Activated CD4-positive, alpha-beta T cell treated with anti-CD3 and anti-CD28 coated beads for 36 hours (primary cell): ENCODE results near the gene CADM2. TPM values are rescaled to one million over a fixed set of nuclear protein-coding genes. Genes with fewer than 3 reads are reported as not detected.

Experiments used
- ATAC-seq: fragments of 200-7000 bp; cut with Tn5 transposase; one replicate; pipeline ENCODE4 v1.10.0; 2021; ENCODE audit warnings: mild to moderate bottlenecking, moderate library complexity
- CTCF ChIA-PET: fragments of 350-600 bp; sonication (Branson Sonifier 250); formaldehyde crosslinking; loops from one replicate; lab custom pipeline; 2021; ENCODE audit warnings: antibody characterized with exemption; lab: Charles Lee
- POLR2A ChIA-PET: fragments of 350-600 bp; sonication (Branson Sonifier 250); formaldehyde crosslinking; loops from one replicate; lab custom pipeline; 2021; ENCODE audit warnings: antibody characterized with exemption, inconsistent platforms; lab: Charles Lee
- DNase-seq: peaks from one replicate; pipeline ENCODE4 v3.0.0-alpha.2; 2020
- H3K27ac Mint-ChIP-seq: one replicate; pipeline ENCODE4 v1.8.0; 2021; ENCODE audit warnings: mixed read lengths
- H3K27me3 Mint-ChIP-seq: one replicate; pipeline ENCODE4 v1.8.0; 2021; ENCODE audit warnings: mixed read lengths
- H3K36me3 Mint-ChIP-seq: one replicate; pipeline ENCODE4 v1.8.0; 2021; ENCODE audit warnings: low read depth, mixed read lengths
- H3K4me1 Mint-ChIP-seq: one replicate; pipeline ENCODE4 v1.8.0; 2021; ENCODE audit warnings: mixed read lengths
- H3K4me3 Mint-ChIP-seq: one replicate; pipeline ENCODE4 v1.8.0; 2021; ENCODE audit warnings: mild to moderate bottlenecking, moderate library complexity, mixed read lengths
- H3K9me3 Mint-ChIP-seq: one replicate; pipeline ENCODE4 v1.8.0; 2021; ENCODE audit warnings: low read depth, mixed read lengths
- intact Hi-C, 2 experiments: fragments of 100-400 bp; cut with DNase I in 1 of 2; cut with micrococcal nuclease in 1 of 2; formaldehyde crosslinking; loops; one replicate each; pipeline versions ENCODE4 v1.14.2 to v1.15.1; 2022 to 2024; cut with DNase I, micrococcal nuclease
- total RNA-seq, 2 experiments: library from RNA; stranded (reverse); gene quantifications; one replicate each; pipeline ENCODE4 v1.2.3, GENCODE V29; 2021

Gene CADM2
- total RNA-seq, 2 experiments from 2014 or later = 0.05 to 0.14 TPM

- H3K9me3 Mint-ChIP-seq = peaks cover 6% of the 10 kb centered on the region
- DNase-seq = no peak
- no peaks in the 10 kb centered on the region for H3K4me1 Mint-ChIP-seq
- ChIA-PET CTCF (no interaction called here), POLR2A (no interaction called here)
- H3K27me3 Mint-ChIP-seq = no peaks in the 10 kb centered on the region
- no peak overlapping the region for H3K4me3 Mint-ChIP-seq
- ATAC-seq = no peak
- intact Hi-C loops = no loop called here
- no peaks in the 10 kb centered on the region for H3K36me3 Mint-ChIP-seq
- H3K27ac Mint-ChIP-seq = no peak overlapping the region
Measured at GRCh38 chr3:85725809-85726208, 767.0 kb downstream of the CADM2 start.

DNA sequence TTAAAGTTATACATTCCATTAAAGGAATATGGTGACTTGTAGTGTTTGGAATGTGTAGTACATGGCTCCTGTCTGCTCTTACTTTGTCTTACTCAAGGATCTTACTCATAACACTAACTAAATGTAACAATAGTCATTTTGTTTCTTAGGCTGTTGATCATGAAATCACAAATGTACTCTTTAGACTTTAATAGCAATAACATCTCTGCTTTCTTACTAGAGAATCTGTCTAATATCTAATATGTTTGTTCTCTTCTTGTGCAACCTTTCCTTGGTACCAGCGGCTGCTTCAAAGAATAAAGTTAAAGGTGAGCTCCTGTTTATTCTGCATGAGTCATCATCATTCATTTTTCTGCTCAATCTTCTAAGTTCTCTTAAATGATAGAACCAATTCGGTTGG lies 767.5 kb downstream of the CADM2 start:
- CTCF ChIA-PET = no interaction called here

GRCh38 chr3:85737846-85738245 lies 779.1 kb downstream of the CADM2 start:
- ATAC-seq = no peak
- no peak overlapping the region for H3K4me3 Mint-ChIP-seq
- DNase-seq = no peak
- H3K4me1 Mint-ChIP-seq = no peaks in the 10 kb centered on the region
- peaks cover 4% of the 10 kb centered on the region for H3K9me3 Mint-ChIP-seq
- ChIA-PET POLR2A (no interaction called here), CTCF (no interaction called here)
- H3K27ac Mint-ChIP-seq = no peak overlapping the region
- H3K27me3 Mint-ChIP-seq = no peaks in the 10 kb centered on the region
- H3K36me3 Mint-ChIP-seq = no peaks in the 10 kb centered on the region
- intact Hi-C loops = no loop called here

More for the DNA sequence above, 767.5 kb downstream of the CADM2 start:
- H3K27me3 Mint-ChIP-seq = no peaks in the 10 kb centered on the region
- no peak overlapping the region for H3K27ac Mint-ChIP-seq
- DNase-seq (no peak), ATAC-seq (no peak)
- H3K4me1 Mint-ChIP-seq = no peaks in the 10 kb centered on the region
- H3K4me3 Mint-ChIP-seq = no peak overlapping the region
- H3K36me3 Mint-ChIP-seq = no peaks in the 10 kb centered on the region
- H3K9me3 Mint-ChIP-seq = peaks cover 5% of the 10 kb centered on the region
- intact Hi-C loops = no loop called here
- POLR2A ChIA-PET = no interaction called here

GRCh38 chr3:85740561-85740960 lies 781.8 kb downstream of the CADM2 start:
- CTCF ChIA-PET = no interaction called here
- no peaks in the 10 kb centered on the region for H3K4me1 Mint-ChIP-seq
- H3K4me3 Mint-ChIP-seq = no peak overlapping the region
- H3K27me3 Mint-ChIP-seq = no peaks in the 10 kb centered on the region
- POLR2A ChIA-PET = no interaction called here
- H3K27ac Mint-ChIP-seq = no peak overlapping the region
- DNase-seq = no peak
- no peaks in the 10 kb centered on the region for H3K36me3 Mint-ChIP-seq
- H3K9me3 Mint-ChIP-seq = peaks cover 6% of the 10 kb centered on the region
- intact Hi-C loops = no loop called here
- no peak for ATAC-seq

- intact Hi-C loops = no loop called here
- ChIA-PET CTCF (no interaction called here), POLR2A (no interaction called here)
- no peak overlapping the region for H3K4me3 Mint-ChIP-seq
- no peak overlapping the region for H3K27ac Mint-ChIP-seq
- H3K27me3 Mint-ChIP-seq = no peaks in the 10 kb centered on the region
- peaks cover 9% of the 10 kb centered on the region for H3K9me3 Mint-ChIP-seq
- no peaks in the 10 kb centered on the region for H3K4me1 Mint-ChIP-seq
- DNase-seq (no peak), ATAC-seq (no peak)
- no peaks in the 10 kb centered on the region for H3K36me3 Mint-ChIP-seq
Measured at GRCh38 chr3:85758442-85758841, 799.7 kb downstream of the CADM2 start.

- H3K4me3 Mint-ChIP-seq = no peak overlapping the region
- CTCF ChIA-PET = no interaction called here
Measured at GRCh38 chr3:85760342-85760741, 801.6 kb downstream of the CADM2 start.

DNA sequence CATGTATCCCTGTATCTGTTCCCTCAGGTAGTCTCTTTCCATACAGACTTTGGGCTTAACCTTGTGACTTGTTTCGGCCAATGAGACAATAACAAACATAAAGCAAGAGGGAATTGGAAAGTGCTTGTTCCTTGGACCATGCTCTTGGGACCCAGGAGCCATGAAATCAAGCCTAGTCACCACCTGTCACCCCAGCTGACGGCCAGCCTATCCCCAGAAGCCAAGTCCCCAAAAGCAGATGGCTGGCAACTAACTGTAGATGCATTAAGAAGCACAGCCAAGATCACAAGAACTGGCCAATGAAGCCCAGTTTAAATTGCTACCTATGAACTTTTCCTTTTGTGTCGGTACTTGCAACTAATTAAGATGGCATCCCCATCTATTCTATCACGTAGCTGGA lies 822.0 kb downstream of the CADM2 start:
- no peak overlapping the region for H3K4me3 Mint-ChIP-seq
- H3K36me3 Mint-ChIP-seq = no peaks in the 10 kb centered on the region
- H3K4me1 Mint-ChIP-seq = no peaks in the 10 kb centered on the region
- POLR2A ChIA-PET = no interaction called here
- peaks cover 5% of the 10 kb centered on the region for H3K9me3 Mint-ChIP-seq
- CTCF ChIA-PET = no interaction called here
- DNase-seq = no peak
- H3K27me3 Mint-ChIP-seq = no peaks in the 10 kb centered on the region
- H3K27ac Mint-ChIP-seq = no peak overlapping the region
- ATAC-seq = no peak
- intact Hi-C loops = no loop called here

More at GRCh38 chr3:85760342-85760741, 801.6 kb downstream of the CADM2 start:
- DNase-seq (no peak), ATAC-seq (no peak)
- Mint-ChIP-seq H3K9me3 (peaks cover 5% of the 10 kb centered on the region), H3K36me3 (no peaks in the 10 kb centered on the region), H3K27ac (no peak overlapping the region), H3K4me1 (no peaks in the 10 kb centered on the region), H3K27me3 (no peaks in the 10 kb centered on the region)
- POLR2A ChIA-PET = no interaction called here
- intact Hi-C loops = no loop called here

DNA sequence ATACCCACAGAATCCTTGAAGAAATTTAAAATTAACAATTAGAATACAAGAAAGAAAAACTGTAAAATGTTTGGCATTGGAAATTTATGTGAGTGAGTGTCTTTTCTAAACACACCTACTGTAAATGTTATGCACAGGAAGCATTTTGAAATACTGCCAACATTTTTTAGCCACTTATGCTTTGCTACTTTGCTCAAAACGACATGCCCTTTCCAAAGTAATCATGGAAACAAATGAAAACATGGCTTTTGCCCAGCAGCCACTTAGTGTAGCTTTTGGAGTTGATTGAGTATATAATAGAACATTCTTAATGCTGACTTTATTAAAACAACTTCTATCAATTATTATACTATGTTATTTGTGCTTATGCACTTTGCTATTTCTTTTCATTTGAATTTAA lies 823.0 kb downstream of the CADM2 start:
- H3K27me3 Mint-ChIP-seq = no peaks in the 10 kb centered on the region
- no peaks in the 10 kb centered on the region for H3K4me1 Mint-ChIP-seq
- no peak overlapping the region for H3K27ac Mint-ChIP-seq
- POLR2A ChIA-PET = no interaction called here
- ATAC-seq (no peak), DNase-seq (no peak)
- H3K9me3 Mint-ChIP-seq = peaks cover 5% of the 10 kb centered on the region
- CTCF ChIA-PET = no interaction called here
- H3K4me3 Mint-ChIP-seq = no peak overlapping the region
- H3K36me3 Mint-ChIP-seq = no peaks in the 10 kb centered on the region
- intact Hi-C loops = no loop called here

- Mint-ChIP-seq H3K4me3 (no peak overlapping the region), H3K9me3 (peaks cover 9% of the 10 kb centered on the region), H3K36me3 (no peaks in the 10 kb centered on the region), H3K4me1 (no peaks in the 10 kb centered on the region), H3K27ac (no peak overlapping the region), H3K27me3 (no peaks in the 10 kb centered on the region)
- POLR2A ChIA-PET = no interaction called here
- DNase-seq = no peak
- ATAC-seq = no peak
- intact Hi-C loops = no loop called here
- CTCF ChIA-PET = interaction anchor here (0.6 kb wide), 1 partner anchor 1418 kb away, joined by 3 read pairs; no protein-coding TSS in a partner anchor
Measured at GRCh38 chr3:85783291-85783690, 824.5 kb downstream of the CADM2 start.

- H3K4me1 Mint-ChIP-seq = no peaks in the 10 kb centered on the region
Measured at GRCh38 chr3:85785766-85786165, 827.0 kb downstream of the CADM2 start.

DNA sequence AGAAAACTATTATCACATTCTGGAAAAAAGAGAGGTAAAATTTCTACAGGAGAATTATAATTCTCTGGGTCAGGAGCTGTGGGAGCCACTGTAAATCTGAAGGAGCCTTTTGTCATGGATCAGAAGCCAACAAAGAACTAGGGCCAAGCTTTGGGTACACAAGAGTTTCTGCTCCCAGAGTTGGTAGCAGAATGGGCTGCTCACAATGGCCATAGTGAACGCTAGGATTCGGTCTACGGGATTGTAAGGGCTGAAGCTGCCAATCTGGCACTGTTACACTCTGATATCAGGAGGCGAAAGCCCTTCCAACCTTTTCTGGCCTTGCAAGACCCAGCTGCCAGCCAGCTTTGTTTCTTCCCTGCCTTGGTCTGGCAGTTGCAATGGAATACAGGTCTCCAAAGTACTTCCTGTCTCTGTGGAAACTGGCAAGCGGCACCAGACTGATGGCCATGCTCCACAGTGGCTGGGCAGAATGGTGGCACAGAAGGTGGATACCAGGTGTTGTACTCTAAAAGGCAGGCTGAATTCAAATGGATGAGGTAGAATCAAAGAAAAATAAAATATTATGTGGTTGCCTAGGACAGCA lies 831.7 kb downstream of the CADM2 start:
- H3K4me3 Mint-ChIP-seq = no peak overlapping the region

More at GRCh38 chr3:85785766-85786165, 827.0 kb downstream of the CADM2 start:
- Mint-ChIP-seq H3K27me3 (no peaks in the 10 kb centered on the region), H3K36me3 (no peaks in the 10 kb centered on the region), H3K9me3 (peaks cover 7% of the 10 kb centered on the region), H3K4me3 (no peak overlapping the region), H3K27ac (no peak overlapping the region)
- POLR2A ChIA-PET = no interaction called here
- ATAC-seq (no peak), DNase-seq (no peak)
- CTCF ChIA-PET = no interaction called here
- intact Hi-C loops = no loop called here

DNA sequence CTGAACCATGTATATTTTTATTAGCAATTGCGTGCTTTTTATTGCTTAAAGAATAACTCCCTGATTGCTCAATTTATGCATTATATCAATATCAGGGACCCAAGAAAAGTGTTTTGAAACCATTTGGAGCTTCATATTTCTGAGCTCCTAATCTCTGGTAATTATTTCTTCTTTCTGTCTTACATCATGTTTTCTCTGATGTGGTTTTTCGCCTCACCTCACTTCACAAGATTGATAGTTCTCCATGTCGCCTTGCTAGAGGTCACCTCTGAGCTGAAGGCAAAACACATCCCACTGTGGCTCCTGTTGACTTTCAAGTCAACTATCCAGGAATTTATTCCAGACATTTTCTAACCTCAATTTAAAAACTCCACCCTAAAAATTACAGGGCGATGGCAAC lies 837.4 kb downstream of the CADM2 start:
- H3K9me3 Mint-ChIP-seq = peaks cover 9% of the 10 kb centered on the region
- H3K27me3 Mint-ChIP-seq = no peaks in the 10 kb centered on the region
- H3K27ac Mint-ChIP-seq = no peak overlapping the region
- ATAC-seq (no peak), DNase-seq (no peak)
- ChIA-PET CTCF (no interaction called here), POLR2A (no interaction called here)
- intact Hi-C loops = no loop called here
- H3K36me3 Mint-ChIP-seq = no peaks in the 10 kb centered on the region
- no peaks in the 10 kb centered on the region for H3K4me1 Mint-ChIP-seq
- H3K4me3 Mint-ChIP-seq = no peak overlapping the region

More for the DNA sequence above, 831.7 kb downstream of the CADM2 start:
- H3K27ac Mint-ChIP-seq = no peak overlapping the region
- no peaks in the 10 kb centered on the region for H3K4me1 Mint-ChIP-seq
- no peak for DNase-seq
- no peaks in the 10 kb centered on the region for H3K36me3 Mint-ChIP-seq
- no peaks in the 10 kb centered on the region for H3K27me3 Mint-ChIP-seq
- H3K9me3 Mint-ChIP-seq = peaks cover 9% of the 10 kb centered on the region
- no peak for ATAC-seq
- intact Hi-C loops = no loop called here
- POLR2A ChIA-PET = no interaction called here
- CTCF ChIA-PET = no interaction called here
